Fibroblast of pulmonary artery (primary cell): Measurements from ENCODE around the gene TAF12.
A peak's percentile ranks its signal among the peaks of the same experiment; 100 is the strongest.
"Not testable (repeated sequence)": the region's sequence is repeated elsewhere in the genome, so short reads cannot be mapped to it uniquely, and the experiment has no call there.

Experiments
- DNase-seq: peaks from one replicate; pipeline ENCODE4 v3.0.0-alpha.2; 2010; ENCODE audit warnings: low read depth
- H3K4me3 ChIP-seq: replicated peaks from 2 replicates; pipeline ENCODE4 v1.5.1; 2011; ENCODE audit warnings: low read depth, mild to moderate bottlenecking, control low read depth, low read length, moderate library complexity
- CTCF ChIP-seq: IDR thresholded peaks from 2 replicates; pipeline ENCODE4 v1.5.1; 2011; ENCODE audit warnings: mild to moderate bottlenecking, control low read depth, low read length, inconsistent platforms; ENCODE audit errors: missing control alignments

TAF12 gene

GRCh38 chr1:28668956-28669723 lies 26.3 kb upstream of the TAF12 start:
- peak overlapping the region; percentile 86 for H3K4me3 ChIP-seq
- peak; percentile 35 for DNase-seq
- TF ChIP-seq CTCF, result no peak

GRCh38 chr1:28668191-28668955 lies 25.5 kb upstream of the TAF12 start, which contains the start of gene GMEB1:
TSS of gene GMEB1 (plus strand) at chr1:28668784. CDS start at chr1:28683613, 14,829 bp downstream.
- peak within 1 kb of the TSS; percentile 86 for H3K4me3 ChIP-seq
- DNase-seq, result peak; percentile 85

GRCh38 chr1:28666806-28667205 lies 23.9 kb upstream of the TAF12 start:
- no peak overlapping the region for H3K4me3 ChIP-seq
- no peak for DNase-seq
- TF ChIP-seq CTCF, result no peak

More at GRCh38 chr1:28668191-28668955, 25.5 kb upstream of the TAF12 start, which contains the start of gene GMEB1:
- no peak for TF ChIP-seq CTCF

- no peak for DNase-seq
- TF ChIP-seq CTCF, result no peak
- no peak overlapping the region for H3K4me3 ChIP-seq
Measured at GRCh38 chr1:28663871-28664470, 21.1 kb upstream of the TAF12 start.

- no peak for DNase-seq
- TF ChIP-seq CTCF, result no peak
- no peak overlapping the region for H3K4me3 ChIP-seq
Measured at GRCh38 chr1:28656335-28656734, 13.5 kb upstream of the TAF12 start.

- DNase-seq, H3K4me3 ChIP-seq: not testable (repeated sequence)
Measured at GRCh38 chr1:28655448-28656311, 12.8 kb upstream of the TAF12 start.
